HG03521 (cell line): ENCODE data around the gene ERP27.

Source experiments
- ATAC-seq: cut with Tn5 transposase; IDR thresholded peaks from one replicate; pipeline ENCODE4 v1.9.1; 2021; ENCODE audit warnings: mild to moderate bottlenecking, moderate library complexity; ENCODE audit not compliant: unreplicated experiment

The ERP27 gene

DNA sequence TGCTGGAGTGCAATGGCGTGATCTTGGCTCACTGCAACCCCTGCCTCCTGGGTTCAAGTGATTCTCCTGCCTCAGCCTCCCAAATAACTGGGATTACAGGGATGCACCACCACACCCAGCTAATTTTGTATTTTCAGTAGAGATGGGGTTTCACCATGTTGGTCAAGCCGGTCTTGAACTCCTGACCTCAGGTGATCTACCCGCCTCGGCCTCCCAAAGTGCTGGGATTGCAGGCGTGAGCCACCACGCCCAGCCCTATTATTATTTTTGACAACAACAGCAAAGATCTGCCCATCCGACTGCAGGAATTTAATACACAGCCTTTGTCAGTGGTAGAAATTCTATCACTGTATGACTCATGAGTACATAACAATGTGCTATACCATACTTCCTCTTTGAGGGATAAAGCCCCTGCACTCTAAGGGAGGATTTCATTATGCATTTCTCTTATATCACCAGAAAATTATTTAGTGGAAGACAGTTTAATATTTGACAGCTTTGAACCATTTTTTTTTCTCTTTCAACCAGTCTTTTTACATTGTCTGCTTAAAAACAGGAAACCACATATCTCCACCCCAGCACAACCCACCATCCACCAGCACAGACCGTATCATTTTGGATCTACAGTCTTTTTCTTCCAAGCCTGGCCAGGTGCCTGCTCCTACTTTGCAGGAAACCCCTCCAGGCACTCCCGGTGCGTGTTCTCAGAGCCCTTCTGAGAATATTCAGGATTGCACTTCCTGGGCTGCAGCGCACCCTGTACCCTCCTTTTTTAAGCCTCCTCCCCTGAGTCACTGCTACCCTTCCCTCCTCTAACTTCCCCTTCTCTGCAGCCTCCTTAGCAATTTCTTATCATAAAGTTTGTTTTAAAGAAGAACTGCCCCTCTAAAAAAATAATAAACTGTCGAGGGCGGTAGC is 22.5 kb upstream of the ERP27 start:
- ATAC-seq: peak; percentile 34

DNA sequence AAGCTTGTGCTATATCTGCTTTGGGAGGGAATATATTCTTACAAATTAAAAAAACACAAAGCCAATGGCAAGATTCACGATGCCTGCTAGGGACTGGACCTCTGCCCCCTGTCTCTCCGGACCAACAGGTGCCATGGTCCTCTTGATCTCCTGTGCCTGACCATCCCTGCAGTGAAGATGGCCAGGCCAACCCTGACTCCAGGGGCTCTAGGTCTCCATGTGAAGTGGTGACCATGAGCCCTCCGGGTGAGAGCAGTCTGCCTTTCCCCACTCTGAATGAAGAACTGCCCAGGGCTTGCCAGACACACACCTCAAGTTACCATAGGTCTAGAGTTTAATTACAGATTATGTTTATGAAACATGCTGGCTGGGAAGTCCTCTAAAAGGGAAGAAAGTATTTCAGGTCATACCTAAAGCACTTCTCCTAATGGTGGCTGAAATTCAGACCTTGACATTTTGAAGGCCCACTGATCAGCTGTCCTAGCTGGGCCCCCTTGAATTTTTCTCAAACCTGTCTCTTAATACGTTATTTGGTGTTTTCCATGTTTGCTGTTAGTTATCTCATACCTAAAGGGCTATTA is 21.7 kb upstream of the ERP27 start:
- no peak for ATAC-seq

DNA sequence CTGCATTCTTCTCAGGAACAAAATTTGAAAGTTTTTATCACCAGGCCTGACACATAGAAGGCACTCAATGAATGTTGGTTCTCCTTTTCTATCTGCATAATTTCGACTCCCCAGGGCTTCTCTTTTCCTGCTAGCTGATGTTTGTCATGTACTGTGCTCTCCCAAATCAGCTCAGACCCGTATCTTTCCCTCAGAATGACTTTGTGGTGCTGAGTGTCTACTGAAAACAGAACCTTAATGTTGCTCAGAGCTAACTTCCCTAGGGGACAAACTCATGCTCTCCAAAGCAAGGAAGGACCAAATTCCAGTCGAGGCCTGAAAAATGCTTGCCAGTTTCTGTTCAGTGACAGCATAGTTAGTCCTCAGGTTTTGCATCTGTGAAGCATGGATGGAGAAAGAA is 21.1 kb upstream of the ERP27 start:
- ATAC-seq: no peak

DNA sequence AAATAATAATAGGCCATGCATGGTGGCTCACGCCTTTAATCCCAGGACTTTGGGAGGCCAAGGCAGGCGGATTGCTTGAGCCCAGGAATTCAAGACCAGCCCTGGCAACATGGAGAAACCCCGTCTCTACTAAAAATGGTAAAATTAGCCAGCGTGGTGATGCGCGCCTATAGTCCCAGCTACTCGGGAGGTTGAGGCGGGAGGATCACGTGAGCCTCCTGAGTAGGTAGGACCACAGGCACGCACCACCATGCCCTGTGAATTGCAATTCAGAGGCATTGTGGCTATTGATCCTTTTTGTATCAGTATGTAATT is 20.7 kb upstream of the ERP27 start:
- no peak for ATAC-seq

DNA sequence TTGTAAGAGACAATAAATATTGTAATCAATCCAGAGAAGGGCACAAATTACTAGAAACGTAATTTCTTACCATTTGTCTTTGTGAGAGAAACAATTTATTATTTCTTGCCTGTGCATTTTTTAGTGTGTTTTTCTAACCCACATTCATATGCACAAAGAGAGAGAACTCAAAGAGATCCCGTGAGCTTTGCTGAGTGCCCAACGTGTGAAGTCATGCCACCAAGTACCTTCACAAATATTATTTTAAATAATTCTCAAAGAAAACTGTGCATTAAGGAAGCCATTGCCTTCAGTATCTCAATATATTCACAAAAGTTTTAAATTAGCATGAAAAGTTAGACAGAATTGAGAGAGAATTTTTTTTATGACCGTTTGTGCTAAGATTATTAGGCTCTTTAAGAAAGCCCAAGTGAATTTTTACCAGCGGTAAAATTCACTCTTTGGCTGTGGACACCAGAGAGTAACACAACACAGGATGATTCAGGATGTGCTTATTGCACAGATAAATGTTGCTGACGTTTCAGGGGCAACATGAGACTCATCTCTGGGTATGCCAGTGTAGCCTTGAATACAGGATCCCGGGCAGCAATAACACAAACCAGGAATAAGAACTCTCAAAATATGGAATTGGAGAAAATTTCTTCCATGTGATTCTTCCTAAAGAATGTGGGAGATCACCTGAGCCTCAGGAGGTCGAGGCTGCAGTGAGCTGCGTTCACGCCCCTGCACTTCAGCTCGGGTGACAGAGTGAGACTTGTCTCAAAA is 20.2 kb upstream of the ERP27 start:
- no peak for ATAC-seq

DNA sequence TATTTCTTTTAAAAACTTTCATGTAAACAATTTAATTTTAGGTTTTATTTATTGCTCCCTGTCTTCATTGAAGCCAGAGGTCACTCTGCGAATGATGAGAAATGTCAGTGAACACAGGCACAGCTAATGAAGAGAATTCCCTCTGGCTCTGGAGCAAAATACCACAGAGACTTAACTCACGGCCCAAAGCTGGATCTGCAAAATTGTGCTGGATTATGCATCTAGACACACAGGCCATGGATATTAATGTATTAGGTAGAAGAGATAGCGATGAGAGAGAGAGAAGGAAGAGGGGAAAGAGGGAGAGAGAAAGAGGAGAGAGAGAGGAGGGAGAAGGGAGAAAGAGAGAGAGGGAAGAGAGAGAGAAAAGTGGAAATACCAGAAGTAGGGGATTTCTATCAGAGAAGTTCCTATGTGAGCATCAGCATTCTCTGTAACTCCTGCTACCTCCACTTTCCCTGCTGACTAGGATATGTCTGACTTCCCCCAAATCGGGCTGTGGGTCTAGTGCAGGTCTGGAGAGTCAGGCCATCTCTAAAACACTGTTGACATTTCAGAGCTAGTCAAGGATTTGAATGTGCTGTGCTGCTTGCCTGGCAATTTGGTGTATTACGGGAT is 19.3 kb upstream of the ERP27 start:
- ATAC-seq: no peak

DNA sequence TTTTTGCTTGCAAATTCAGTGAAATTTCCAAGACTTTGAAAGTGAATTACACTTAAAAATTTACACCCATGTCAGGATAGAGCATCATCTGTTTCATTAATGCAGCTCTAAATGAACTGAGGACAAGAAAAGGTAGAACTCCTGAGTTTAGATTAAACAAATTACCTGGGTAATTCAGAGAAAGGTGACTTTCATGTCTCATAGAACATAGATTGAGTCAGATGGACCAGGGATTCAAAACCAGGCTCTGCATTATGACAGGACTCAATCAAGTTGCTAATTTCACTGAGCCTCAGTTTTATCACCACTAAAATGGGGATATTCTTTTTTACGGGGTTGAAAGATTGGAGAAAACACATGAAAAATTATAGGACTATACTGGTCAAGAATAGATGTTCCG is 18.6 kb upstream of the ERP27 start:
- ATAC-seq: no peak

DNA sequence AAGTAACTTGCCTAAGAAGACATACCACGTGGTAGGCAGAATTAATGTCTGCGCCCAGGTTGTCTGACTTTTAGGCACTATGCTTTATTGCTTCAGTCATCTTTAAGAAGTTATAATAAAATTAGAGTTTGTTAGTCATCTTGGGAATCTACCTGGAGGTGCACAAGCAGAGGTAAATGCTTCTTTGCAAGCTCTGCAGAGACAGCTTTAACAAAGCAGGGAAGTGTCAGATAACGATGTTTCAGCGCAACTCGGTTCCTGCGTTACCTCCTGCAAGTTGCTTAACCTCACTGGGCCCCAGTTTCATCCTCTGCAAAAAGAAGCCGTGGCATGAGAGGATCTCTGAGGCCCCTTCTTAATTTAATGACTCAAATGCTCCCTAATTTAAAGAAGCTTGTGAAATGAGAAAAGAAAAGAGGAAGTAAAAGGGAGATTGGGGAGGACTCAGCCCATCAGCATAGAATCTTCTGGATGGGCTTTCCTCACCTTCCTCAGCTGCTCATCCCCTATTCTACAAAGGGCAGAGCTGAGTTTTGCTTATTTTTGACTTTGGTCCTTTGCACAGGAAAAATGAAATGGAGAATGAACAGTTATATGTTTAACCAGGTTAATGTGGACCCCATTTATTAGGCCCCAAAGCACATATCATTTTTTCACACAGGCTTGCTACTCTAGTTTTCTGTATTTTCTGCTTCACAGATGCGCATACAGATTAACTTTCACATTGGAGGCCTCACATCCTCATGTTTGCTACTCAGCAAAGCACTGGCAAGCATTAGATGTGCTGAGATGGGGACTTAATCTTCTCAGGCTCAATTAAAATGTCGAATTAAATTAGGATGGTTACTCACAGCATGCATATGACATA is 17.9 kb upstream of the ERP27 start:
- ATAC-seq: peak; percentile 22

DNA sequence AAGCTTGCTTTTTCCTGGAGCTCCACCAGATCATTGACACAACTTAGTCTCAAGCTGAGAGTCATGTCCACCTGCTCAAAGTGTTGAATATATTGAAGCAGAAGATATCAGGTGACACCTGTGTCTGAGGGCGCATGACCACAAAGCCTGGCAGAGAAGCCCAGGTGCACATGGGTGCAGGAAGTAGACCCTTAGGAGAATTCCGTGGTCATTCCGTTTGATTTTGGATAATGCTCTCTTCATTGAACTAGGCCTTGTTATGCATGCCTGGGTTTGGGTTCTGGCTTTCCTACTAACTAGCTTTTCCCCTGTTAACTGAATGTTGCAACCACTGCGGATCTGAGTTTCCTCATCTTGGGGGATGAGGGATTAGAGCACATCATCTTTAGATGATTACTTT is 15.9 kb upstream of the ERP27 start:
- ATAC-seq: no peak

DNA sequence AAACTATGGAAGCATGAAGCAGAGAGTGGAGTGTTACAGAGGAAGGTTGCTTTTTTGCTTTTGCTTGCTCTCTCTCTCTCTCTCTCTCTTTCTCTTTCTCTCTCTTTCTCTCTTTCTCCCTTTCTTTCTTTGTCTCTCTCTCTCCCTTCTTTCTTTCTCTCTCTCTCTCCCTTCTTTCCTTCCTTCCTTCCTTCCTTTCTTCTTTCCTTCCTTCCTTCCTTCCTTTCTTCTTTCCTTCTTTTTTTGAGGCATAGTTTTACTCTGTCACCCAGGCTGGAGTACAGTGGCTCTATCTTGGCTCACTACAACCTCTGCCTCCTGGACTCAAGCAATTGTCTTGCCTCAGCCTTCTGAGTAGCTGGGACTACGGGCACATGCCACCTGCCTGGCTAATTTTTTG is 15.4 kb upstream of the ERP27 start:
- no peak for ATAC-seq

DNA sequence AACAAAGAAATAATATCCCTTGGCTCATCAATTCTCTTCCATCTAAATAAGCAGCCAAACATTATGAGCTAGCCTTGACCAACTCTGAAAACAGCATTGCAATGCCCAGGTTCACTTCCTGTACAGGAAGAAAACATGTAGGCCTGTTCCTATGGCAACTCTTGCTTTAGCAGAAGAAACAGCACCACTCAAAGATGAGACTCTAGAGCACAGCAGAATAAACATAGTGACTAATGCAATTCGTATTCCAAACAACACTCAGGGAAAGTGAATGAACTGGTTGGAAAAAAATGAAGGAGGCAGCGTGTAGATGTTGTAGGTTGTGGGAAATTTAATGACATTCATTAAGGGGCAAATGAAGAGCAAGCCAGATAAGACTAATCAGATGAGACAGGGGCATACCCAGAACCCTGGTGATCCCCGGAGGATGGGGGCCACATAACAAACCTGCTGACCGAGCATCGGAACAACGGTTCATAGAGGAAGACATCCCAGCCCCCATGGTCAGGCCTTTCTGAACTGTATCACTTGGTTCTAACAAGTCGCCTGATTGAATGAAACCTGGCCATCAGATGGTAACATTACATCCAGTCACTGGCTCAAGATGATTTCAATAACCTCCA is 14.1 kb upstream of the ERP27 start:
- peak; percentile 58 for ATAC-seq

DNA sequence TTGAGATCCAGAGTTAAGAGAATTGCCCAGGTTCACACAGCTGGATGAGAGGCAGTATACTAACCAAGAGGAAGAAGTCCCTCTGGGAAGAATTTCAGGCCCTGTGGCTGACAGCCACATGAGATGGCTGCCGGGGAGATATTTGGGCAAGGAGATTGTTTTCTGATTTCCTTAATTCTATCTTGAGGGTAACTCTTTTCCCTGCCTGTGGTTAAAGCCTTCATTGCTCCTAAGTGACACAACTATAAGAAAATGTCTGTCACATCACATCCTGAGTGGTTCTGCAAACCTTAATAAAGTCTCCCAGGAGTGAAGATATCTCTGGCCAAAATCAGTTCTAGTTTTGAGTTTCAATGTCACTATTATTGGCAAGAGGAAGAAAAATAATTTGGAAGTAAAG is 13.5 kb upstream of the ERP27 start:
- no peak for ATAC-seq

DNA sequence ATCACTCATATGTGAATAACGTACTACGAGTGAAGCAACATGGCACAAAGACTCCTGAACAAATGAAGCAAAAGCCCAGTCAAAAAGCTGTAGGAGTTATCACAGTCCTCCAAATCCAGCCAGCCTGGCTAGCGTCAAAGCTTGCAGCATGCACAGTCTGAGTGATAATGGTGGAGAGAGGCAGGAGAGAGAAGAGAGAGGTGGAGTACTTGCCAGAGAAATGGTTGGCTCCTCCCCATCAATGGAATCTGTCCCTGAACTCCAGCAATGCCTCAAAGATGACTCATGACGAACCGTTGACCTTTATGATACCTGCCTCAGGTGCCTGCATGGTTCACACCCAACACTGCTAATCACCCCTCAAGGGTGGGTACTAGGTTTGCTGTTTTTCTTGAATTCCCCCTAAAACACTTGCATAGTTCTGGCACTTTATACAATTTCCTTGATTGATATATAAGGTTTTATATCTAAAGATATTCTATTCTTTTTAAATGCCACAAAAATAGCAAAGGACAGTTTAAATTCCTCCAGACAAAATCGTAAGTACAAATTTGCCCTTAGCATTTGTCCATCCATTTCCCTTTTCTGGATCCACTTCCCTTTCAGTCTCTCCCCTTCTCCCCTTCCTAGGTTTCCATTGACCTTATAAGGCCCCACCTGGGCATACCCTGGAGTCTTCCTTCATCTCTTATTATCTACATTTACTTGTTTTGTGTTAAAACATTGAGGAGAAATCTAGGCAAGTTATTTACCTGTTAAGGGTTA is 12.8 kb upstream of the ERP27 start:
- ATAC-seq: no peak

DNA sequence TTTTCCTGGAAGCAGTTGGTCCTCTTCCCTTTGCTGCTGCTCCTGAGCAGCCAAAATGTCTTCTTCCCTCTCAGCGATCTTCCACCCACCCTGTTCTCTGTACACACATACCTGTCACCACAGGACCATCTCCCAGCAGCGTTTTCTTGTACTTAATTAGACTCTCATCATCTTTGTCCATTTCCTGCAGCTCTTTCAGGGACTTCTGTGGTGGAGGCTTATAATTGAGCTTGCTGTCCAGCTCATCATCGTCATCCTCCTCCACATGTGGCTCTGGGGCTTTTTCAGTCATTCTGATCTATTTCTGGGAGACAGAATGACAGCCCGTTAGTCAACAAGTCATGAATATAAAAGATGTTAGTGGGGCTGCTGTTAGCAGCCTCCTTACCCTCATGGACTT is 12.1 kb upstream of the ERP27 start:
- ATAC-seq: no peak

DNA sequence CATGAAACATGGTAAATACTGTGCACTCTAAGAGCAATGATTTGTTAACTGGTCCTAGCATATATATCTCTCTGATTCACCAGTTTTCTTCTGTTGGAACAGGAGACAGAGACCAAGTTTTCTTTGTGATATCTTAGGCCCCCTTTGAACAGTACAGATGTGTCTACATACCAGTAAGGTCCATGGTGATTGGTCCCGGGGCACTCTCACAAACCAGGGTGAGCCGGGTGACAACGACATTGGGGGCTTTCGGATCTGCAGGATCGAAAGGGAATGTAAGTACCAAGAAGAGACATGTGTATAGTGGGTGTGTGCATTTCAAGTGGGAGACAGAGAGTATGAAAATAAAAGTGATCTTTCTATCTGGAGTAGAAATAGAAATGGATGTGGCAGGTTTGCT is 11.3 kb upstream of the ERP27 start:
- ATAC-seq: no peak

DNA sequence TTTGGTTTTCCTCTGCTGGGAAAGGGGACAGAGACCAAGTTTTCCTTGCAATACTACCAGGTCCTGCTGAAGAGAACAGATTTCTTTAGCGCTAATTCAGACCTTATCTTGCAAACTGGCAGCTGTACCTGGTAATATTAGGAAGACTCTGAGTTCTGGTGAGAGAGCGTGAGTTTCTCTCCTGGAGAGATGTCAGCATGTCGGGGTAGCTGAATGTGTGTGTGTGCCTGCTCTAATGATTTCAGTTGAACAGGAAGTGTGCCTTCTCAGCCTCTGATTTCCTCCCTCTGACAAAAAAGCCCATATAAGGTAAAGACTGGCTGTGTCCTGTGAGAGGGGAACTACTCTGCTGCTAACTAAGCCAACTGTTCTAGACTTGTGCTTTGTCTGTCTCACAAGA is 10.3 kb upstream of the ERP27 start:
- peak; percentile 91 for ATAC-seq

DNA sequence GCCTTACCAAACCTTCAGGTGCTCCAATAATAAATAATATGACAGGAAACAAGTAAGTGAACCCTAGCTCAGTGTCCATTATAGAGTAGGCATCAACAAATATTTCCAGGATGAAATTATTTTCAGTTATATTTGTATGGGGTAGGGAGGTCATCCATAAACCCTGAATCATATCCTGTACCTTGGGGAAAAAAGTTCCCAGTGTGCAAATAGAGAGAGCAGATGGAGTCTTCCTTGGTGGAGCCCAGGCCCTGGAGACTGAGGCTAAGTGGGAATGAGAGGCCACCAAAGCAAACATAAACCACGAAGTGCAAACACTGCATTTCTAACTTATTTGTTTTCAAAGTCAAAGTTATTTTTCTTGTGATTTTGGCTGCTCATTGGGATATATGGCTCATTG is 8.5 kb upstream of the ERP27 start:
- no peak for ATAC-seq

DNA sequence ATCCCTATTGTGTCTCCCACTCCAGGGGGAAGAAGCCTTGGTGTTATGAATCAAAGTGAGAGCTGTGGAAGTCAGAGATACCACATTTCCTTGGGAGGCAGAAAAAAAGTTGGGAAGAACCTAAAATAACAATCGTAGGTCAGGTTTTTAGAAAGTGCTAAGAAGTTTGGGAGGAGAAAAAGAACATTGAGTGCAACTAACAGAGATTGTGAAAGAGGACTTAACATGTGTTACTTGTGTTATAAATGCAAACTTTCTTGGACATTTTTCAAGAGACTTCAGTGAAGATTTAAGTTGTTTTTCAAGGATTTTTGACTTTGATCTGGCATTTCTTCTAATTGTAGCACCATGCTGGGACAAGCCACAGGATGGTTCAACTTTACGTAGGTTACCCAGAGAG is 7.8 kb upstream of the ERP27 start:
- no peak for ATAC-seq

DNA sequence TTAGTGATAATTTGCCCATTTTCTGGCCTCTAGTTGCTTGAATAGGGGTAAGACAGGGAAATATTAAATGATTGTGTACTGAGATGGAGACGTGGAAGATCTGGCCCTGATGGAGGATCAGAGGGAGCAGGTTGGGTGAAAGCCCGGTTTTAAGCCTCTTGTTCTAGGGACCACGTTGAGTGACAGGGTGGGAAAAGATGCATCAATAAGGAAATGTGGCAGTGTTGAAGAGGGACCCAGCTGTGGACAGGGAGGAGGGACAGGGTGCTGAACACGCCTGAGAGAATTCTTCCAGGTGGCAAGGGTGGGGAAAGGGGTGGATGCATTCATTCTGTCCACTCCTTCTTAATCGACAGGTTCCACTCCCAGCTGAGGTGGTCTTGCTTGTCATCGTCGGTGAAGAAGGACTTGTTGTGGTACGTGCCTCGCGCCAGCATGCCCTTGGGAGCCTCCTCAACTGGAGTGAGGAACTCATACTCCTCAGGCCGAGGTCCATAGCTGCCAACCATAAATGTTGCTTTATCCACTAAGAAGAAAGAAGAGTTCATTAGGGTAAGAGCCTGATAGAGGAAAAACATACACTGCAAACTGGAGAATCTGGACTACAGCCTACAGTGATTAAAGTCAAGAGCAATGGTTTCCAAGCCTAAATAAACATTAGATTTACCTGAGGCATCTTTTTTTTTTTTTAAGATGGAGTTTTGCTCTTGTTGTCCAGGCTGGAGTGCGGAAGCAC is 4.0 kb upstream of the ERP27 start:
- no peak for ATAC-seq
